NCI-H446 treated with DMSO at 0.1 percent for 48 hours (cell line): ENCODE data around the gene KCNG4.
"Not testable (repeated sequence)": the region's sequence is repeated elsewhere in the genome, so short reads cannot be mapped to it uniquely, and the experiment has no call there.

Experiments used
- DNase-seq: peaks from one replicate; lab custom pipeline; 2025; lab: John Stamatoyannopoulos, UW

KCNG4 gene

DNA sequence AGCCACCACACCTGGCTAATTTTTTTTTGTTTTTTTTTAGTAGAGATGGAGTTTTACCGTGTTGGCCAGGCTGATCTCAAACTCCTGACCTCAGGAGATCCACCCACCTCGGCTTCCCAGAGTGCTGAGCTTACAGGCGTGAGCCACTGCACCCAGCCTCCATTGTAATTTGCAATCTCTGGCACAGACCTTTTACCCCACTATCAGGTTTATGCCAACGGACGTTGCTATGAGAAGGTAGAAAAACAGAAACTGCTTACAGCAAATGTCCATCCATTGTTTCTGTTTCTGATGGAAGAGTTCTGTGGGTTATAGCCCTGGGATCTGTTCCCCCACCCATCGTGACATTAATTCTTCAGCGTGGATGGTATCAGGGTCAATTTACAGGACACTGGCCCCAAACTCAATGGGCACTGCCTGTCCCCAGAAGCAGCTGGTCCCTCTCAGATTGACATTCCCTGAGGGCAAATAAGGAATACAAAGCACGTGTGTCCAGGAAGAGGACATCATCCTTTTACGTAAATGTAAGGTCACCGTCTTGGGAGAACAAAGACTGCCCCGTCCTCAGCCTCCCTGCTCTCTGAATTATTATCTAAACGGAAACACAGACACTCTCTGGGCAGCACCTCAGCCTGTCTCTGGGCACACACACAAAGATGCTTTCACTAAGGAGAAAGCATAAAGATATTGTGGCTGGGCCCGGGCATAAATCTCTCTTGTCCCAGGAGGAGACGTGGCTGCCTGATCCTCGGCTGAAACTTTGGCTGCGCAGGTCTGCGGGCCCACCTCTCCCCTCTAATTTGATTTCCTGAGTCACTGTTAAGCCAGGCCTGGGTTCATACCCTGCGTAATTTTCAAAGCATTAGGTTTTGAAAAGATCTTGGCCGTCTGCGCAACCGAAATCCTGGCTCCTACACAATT lies 5.2 kb downstream of the KCNG4 start:
- no peak for DNase-seq

DNA sequence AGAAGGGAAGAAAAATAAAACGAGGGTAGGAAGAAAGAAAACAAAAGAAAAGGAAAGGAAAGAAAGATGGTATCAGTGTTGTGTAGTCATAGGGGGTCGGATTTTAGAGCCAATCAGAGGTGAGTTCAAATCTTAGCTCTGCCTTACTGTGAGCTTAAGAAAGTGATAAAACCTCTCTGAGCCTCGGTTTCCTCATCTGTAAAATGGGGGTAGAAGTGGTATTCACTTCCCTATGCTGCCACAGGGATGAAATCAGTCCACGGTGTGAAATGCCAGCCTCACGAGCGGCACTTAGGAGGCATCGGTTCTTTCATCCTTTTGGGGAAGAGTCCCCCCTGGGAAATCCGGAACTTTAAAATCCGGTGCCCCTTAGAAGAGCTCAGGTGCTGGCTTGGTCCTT lies 6.1 kb downstream of the KCNG4 start:
- DNase-seq = no peak

DNA sequence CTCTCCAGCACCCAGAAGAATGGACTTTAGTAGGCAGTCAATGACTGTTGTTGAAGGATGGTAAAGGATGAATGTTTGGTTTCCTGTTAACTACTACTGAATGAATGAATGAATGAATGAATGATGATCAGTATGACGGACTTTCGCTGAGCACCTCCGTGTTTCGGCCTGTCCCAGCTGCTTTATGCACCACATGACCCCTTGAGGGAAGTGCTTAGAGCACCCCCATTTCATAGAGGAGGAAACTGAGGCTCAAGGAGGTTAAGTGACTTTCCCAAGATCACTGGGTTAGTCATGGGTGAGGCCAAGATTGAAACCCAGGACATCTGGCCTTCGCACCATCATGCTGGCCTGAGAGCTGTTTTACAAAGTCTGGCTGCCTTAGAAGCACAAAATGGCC lies 6.8 kb downstream of the KCNG4 start:
- DNase-seq = no peak

DNA sequence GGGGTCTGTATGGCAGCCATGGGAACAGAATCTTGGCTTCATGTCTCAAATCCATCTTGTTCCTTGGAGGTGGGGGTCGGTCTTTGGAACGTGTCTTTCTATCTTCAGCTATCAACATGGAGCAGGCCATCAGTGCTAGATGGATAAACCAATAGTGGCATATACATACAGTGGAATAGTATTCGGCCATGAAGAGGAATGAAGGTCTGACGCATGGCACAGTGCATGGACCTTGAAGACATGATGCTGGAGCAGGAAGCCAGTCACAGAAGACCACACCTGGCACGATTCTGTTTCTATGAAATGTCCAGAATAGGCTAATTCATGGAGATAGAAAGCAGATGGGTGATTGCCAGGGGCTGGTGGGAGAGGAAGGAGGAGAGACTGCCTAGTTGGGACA lies 7.8 kb downstream of the KCNG4 start:
- no peak for DNase-seq

DNA sequence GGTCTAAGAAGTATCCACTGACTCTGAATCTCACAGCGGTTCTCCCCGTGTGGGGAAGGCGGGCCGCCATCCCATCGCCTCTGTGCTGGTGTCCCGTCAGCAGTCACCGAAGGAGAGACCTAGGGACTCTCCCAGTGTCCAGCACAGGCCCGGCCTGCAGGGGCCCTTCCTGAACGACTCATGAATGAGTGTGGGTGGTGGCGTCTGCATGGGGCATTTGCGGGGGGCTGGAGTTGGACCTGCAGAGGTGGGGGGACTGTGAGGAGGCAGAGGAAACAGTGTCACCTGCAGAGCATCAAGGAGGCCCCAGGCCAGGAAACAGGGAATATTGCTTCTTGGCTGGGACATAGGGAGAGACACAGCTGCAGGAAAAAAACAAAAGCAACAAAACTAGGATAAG lies 10.3 kb downstream of the KCNG4 start:
- DNase-seq = no peak

DNA sequence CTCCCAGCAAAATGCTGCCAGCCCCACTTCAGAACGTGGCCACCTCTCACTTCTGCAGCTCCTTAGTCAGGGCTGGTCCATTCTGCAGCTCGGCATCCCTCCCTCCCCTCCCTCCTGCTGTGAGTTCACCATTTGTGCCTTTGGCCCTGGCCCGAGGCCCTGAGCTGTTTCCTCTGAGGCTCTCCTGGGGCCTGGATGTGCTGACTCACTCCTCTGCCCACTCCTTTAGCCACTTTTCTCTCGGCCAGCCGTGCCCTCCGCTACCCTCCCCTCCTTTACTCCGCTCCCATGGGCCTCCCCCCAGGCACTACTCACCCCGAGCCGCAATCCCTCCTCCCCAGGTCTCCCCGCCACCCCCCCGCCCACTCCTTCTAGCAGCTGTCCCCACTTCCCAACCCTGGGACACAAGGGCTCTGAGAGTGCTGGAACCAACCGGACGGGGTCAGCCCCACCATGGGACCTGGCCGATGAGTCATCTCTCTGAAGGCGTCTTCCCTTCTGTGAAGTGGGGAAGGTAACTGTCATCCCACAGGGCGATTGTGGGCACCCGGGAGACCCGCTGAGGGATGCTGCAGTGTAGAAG lies 11.5 kb downstream of the KCNG4 start:
- DNase-seq = no peak

DNA sequence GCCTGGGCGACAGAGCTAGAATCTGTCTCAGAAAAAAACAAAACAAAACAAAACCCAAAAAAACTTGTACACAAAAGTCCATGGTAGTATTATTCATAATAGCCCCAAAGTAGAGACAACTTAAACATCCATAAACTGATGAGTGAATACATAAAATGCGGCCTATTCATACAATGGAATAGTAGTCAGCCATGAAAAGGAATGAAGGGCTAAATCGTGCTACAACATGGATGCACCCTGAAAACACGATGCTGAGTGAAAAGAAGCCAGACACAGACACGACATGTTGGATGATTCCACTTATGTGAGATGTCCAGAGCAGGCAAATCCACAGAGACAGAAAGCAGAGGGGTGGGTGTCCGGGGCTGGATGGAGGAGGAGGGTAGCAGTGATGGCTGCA lies 12.3 kb downstream of the KCNG4 start:
- no peak for DNase-seq

DNA sequence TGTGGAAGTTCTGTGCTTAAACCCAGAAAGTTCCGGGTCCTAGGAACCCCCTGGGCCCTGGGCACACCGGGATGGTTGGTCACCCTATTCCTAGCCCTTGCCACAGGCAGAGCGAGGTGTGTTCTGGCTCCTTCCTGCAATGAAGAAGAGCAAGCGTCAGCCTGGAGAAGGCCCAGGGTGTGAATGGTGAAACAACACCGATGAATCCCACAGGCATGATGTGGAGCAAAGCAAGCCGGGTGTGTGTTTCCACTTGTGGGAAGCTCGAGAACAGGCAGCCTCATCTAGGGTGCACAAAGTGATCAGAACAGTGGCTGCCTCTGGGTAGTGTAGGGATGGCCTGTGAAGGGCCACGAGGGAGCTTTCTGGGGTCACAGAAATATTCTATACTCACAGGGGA lies 13.8 kb downstream of the KCNG4 start:
- no peak for DNase-seq

DNA sequence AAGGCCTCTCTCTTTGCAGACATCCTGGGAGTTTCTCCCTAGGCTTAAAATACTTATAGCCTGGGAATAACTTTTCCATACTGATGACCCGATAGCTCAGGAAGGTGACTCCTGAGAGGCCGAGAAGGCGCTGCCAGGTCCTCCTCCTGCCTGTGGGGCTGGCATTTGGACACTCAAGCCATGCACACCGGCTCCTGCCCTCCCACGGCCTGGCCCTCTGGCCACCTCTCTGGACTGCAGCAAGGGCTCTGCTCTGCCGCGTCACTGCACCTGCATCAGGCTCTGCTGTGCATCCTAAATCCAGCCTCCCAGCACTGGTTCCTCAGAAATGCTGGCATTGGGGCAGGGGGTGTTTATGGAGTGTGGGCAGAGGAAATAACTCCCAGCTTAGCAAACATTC lies 14.2 kb downstream of the KCNG4 start:
- DNase-seq = no peak

DNA sequence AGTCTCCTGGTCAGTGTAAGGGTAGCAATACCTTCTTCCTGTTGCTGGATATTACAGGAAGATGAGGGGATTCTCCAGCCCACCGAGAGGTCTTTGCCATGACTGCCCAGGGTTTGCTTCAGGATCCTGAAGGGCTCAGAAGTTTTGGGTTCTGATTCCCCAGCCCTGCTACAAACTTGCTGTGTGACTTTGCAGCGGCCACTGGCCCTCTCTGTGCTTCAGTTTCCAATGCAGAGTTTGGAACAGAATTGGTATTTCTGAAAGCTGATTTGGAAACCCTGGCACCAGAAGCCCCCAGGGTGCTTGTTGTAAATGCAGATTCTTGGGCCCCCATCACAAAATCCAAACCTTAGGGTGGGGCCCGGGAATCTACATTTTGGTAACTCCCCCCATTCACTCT lies 14.7 kb downstream of the KCNG4 start:
- DNase-seq = no peak

DNA sequence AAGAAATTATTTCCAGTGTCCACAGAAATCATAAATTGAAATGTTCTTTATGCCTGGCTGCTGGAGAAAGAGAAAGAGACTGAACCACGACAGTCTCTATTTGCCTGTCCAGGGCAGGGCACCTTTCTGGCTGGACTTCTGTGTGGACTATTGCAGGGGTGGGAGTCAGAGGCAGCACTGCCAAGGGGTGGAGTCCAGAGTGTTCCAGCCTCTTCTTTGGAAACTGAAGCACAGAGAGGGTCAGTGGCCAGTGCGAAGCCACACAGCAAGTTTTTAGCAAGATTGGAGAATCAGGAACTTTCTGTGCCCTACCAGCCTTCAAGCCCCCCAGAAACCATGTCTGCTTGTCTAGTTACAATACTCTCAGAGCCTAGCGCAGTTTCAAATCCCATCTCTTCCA lies 15.3 kb downstream of the KCNG4 start:
- no peak for DNase-seq

DNA sequence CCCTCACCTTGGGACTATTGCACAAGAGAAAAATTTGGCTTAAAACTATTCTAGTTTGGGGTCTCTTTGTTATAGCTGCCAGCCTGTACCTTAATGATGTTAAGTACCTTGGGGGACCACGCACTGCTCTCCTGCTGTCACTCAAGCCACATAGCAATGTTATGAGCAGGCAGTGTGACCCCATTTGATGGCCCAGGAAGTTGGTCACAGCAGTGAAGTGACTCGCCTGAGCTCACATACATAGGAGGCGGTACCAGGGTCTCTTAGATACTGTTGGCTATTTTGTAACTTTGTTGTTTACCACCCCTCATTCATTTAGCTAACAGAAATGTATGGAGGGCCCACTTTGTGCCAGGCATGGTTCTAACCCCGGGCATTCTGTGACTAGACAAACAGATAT lies 16.4 kb downstream of the KCNG4 start:
- DNase-seq = no peak

DNA sequence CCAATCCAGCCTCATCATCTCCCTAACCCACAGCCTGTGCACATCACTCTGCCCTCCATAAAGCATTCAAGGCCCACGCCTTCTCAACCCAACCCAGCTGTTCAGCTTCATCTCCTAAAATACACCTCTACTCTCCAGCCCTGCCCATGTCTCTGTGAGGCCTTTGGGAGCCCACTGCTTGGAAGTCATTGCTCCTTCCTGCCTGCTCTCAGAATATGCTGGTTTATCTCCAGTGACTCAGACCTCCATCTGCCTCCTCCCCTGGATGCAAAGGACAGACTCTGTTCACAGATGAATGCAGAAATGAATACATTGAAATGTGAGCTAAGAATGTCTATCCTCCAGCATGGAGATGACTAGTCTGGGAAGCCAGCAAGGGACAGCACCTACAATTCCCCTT lies 19.0 kb downstream of the KCNG4 start:
- DNase-seq = no peak

DNA sequence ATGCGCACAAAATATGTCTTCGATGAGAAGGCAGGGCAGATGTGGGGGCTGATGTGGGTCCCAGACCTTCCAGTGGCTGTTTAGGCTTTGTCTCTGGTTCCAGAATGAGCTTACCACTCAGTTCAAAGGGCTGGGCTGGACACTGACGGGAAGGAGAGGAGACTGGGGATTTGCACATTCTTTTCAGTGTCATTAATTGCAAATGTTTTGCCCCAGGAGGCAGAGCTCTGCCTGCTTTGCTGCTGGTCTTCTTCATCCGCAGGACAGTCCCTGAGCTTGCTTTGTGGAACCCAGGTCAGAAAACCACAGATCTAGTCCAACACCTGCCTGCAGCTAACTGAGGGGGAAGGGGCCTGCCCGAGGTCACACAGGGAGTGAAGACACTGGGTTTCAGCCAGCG lies 20.9 kb downstream of the KCNG4 start:
- no peak for DNase-seq

DNA sequence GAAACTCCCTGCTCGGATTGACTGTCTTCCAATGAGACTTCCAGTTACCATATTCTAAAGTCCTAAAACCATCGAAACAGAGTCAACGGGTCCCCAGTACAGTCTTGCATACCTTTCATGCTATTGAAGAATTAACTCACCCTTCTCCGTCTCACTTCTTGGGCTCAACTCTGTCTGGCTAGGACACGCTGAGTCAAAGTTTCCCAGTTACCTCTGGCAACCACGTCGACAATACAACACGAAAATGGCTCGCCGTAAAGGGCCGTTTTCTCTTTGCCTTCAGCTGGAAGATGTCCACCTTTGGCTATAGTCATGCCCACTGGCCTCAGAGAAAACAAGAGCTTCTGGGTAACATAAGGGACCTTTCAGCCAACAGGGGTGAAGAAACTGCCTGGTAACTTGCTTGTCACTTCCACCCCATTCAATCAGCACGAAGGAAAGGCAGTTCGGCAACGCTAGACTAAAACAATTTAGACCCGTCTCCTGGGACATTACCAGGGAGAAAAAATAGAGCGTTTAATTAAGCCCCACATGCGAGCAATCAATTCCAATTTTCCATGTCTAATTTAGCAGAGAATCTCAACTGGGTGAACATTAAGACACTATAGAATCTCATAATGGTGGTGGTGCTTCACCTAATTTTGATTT lies 21.5 kb downstream of the KCNG4 start:
- no peak for DNase-seq

DNA sequence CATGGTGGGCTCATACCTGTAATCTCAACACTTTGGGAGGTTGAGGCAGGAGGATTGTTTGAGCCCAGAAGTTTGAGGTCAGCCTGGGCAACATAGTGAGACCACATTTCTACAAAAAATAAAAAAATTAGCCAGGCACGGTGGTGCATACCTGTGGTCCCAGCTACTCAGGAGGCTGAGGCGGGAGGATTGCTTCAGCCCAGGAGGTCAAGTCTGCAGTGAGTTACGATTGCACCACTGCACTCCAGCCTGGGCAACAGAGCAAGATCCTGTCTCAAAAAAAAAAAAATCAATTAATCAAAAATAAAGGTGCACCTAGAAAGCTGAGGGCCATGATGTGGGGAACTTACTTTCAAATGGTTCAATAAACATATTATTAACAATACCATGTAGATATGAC lies 23.7 kb downstream of the KCNG4 start:
- not testable (repeated sequence) for DNase-seq

DNA sequence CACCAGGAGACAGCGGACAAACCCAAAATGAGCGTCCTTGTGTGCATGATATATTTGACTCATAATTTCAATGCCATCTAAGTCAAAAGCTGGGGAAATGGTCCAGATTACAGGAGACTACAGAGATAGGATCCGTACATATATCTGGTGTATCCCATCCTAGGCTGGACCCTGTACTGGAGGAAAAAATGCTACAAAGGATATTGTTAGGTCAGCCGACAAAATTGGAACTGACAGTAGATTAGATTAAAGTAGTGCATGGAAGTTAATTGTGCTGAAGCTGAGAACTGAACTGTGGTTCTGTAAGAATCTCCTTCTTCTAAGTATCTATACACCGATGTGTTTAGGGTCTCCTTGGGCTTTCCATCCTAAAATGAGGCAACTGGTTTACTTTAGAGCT lies 24.3 kb downstream of the KCNG4 start:
- no peak for DNase-seq

DNA sequence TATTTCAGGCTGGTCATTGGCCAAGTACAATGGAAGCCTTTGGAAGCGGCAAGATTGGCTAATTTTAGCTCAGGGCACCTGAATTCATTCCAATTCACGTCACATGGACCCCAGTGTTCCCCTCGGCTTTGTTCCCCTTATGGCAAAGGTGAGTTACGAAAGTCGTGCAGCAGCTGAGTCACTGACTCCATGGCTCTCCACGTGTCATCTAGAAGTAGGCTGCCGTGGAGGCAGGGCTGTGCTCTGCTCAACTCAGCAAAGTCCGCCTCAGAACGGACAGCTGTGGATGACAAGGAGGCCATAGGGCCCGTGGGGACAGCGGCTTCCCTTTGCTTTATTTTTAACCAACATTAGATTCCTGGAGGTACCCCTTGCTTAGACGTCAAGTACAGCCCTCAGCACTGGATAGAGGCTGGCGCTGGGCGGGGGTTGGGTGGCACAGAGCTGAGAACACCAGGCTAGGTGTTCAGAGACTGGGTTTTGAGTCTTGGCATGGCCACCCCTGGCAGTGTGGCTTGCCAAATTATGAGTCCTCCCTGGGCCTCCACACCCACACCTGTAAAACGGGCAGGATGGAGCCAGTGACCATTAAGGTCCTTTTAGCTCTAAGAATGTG lies 25.3 kb downstream of the KCNG4 start:
- DNase-seq = no peak

DNA sequence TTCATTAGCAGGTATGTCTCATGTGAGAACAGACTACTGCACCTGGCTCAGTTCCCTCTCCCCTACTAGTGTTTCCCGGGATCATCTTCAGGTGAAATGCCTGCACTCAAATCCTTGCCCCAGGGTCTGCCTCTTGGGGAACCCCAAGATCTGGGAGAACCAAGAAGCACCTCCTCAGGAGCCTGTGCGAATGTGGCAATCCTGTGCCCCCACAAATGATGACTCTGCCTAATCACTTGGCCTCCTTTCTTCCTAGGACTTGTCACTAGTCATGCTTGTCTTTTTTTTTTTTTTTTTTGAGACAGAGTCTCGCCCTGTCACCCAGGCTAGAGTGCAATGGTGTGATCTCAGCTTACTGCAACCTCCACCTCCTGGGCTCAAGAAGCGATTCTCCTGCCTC lies 27.2 kb downstream of the KCNG4 start:
- DNase-seq = no peak

DNA sequence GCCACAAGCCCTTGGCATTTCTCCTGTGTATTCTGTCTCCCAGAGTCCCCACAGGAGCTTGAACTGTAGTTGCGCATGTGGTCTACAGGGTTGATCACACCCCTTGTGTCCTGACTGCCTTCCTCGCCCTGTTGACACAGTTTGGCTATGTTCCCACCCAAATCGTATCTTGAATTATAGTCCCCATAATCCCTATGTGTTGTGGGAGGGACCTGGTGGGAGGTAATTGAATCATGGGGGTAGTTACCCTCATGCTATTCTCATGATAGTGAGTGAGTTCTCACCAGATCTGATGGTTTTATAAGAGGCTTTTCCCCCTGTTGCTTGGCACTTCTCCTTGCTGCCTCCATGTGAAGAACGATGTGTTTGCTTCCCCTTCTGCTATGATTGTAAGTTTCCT lies 27.7 kb downstream of the KCNG4 start:
- no peak for DNase-seq

DNA sequence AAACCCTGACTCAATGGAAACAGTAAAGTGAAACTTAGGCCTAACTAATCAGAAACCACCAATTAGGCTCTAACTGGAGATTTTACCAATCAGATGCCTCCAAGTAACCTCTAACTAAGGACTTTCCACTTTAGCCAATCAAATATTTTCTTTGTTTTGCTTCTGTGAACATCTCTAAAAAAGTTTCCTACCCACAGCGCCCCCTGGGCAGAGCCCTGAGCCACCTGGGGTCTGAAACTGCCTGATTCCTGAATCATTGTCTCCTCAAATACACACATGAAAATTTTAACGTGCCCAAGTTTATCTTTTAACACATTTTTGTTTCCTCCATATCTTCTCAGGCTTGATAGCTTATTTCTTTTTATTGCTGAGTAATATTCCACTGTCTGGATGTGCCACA lies 29.8 kb downstream of the KCNG4 start:
- no peak for DNase-seq

DNA sequence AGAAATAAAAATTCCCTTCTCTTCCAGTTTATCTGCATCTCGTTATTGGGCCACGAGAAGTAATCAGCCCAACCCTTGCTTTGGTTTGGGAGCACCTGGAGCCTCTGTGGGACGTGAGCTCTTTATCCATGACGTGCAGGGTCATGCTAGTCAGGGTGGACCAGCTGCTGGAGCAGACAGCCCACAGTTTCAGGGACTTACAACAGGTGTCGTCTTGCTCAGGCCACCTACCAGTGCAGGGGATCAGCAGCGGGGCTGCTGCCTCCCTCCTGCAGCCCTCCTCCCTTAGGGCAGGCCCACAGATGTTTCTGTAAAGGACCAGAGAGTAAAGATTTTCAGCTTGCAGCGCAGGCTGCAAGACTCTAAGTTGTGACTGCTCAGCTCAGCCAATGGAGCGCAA lies 31.9 kb downstream of the KCNG4 start:
- DNase-seq = no peak

DNA sequence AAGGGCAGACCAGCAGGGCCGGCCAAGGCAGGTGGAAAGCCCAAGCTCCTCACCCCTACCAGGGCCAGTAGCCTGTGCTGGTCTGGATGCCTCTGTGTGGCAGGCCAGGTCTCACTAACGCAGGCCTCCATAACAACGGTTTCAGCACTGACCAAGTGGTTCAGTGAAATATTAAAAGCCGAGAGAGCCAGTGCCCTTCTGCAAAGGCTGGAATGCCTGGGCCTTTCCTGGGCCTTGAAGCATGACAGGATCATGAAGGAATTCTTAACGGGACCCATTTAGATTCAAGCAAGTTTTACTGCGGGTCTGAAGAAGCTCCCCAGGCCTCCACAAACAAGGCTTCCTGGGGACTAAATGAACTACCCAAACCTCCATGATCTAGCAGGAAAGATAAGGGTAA lies 32.6 kb downstream of the KCNG4 start:
- DNase-seq = no peak
